GM19324 (cell line): ENCODE data around the gene ANAPC10.
"Not testable (repeated sequence)": the region's sequence is repeated elsewhere in the genome, so short reads cannot be mapped to it uniquely, and the experiment has no call there.

ENCODE experiments used
- ATAC-seq: cut with Tn5 transposase; IDR thresholded peaks from one replicate; pipeline ENCODE4 v1.9.1; 2021; ENCODE audit warnings: mild to moderate bottlenecking, moderate library complexity; ENCODE audit not compliant: unreplicated experiment, low FRiP score

Gene ANAPC10, protein sequence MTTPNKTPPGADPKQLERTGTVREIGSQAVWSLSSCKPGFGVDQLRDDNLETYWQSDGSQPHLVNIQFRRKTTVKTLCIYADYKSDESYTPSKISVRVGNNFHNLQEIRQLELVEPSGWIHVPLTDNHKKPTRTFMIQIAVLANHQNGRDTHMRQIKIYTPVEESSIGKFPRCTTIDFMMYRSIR

DNA sequence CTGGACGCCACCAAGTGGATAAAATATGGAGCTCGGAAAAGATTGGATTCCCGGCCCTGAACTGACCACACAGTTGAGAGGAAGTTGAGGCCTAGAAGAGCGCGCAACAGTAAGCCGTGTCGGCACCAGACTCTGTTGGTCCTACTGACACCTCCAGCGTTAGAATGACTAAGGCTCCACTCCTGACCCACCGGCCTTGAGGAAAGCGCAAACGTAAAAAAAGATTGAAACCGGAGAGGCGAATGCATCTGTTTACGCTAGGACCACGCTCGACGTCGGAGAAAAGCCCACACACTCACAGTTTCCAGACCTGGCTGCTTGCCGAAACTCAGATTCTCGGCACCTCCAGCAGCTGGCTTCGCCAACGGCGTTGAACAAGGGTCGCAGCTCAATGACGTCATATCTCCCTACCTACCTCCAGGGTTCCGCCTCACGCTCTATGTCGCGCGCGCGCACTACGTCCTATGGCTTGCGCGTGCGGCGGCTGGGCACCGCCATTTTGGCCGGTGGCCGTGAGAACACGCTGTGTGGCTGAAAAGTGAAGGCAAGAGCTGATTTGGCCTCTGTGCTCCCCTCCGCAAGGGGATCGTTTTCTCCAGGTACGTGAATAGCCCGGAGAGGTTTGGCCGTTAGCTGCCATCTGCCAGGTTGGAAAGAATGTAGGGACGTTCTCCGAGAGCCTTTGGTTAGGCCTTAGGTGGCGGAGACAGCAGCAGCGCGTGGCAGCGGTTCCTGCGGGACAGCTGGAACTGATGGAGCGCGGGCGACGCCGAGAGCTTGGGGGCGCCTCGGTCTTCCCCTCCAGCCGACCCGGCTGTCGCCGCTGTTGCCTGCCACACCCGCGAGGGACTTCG, at the start of gene ANAPC10, which contains the start of gene ABCE1:
Gene ANAPC10 (minus strand): TSS at position 376 of the 854 bp plus-strand sequence. CDS start 2,097 bp downstream, outside the sequence.
Gene ABCE1 (plus strand): TSS at position 491 of the 854 bp plus-strand sequence. CDS start 6,102 bp downstream, outside the sequence.
- ATAC-seq: peak; percentile 94

DNA sequence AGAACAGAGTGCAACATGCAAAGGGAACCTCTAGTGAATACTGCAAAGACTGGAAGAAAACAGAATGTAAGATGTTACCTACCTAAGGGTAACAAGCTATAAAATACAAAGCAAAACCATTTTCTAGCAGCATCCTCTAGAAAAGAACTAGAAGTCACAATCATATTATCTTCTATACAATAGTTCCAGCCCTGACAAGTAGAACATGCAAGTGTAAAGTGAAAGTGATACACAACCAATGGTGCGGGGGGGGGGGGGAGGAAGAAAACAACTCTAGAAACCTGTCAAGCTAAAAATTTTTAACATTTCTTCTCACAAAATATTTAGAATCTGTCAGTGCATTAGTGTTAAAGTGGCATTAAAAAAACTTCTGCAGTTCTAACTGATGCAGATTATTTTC, 38.2 kb upstream of the ANAPC10 start:
- not testable (repeated sequence) for ATAC-seq

DNA sequence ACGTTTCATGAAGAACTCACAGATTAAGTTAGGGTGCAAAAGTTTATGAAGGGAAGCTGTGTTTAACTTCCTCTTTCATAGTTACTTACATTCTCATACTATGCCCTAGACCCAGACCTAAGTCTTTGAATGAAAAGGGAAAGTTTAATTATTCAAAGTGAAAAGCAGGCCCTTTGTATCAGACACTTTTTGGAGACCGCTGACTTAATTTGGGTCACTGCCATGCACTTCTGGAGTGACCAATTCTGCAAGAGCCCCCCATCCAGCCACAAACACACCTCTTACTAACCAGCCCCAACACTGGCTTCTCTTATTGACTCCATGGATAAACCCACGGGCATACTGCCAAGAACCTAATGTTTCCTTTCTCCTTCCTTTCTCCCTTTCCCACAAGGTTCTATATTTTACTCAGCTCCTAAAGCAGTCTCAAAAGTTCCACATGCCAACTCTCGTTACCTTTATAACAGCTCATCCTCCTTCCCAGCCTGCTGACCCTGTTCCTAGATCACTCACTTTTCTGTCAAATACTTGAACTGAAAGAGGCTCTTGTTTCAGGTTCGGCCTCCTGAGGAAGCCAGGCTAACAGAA, 34.6 kb upstream of the ANAPC10 start:
- ATAC-seq: peak; percentile 66

DNA sequence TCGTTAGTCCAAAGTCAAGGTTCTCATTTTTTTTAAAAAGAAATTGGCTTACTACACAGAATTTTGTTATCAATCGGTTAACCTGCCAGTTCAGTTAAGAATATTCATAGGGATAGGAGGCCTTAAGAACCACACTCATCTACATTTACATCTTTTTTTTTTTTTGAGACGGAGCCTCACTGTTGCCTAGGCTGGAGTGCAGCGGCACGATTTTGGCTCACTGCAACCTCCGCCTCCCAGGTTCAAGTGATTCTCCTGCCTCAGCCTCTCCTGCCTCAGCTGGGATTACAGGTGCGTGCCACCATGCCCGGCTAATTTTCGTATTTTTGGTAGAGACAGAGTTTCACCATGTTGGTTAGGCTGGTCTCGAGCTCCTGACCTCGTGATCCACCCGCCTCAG, 33.9 kb upstream of the ANAPC10 start:
- ATAC-seq: no peak

DNA sequence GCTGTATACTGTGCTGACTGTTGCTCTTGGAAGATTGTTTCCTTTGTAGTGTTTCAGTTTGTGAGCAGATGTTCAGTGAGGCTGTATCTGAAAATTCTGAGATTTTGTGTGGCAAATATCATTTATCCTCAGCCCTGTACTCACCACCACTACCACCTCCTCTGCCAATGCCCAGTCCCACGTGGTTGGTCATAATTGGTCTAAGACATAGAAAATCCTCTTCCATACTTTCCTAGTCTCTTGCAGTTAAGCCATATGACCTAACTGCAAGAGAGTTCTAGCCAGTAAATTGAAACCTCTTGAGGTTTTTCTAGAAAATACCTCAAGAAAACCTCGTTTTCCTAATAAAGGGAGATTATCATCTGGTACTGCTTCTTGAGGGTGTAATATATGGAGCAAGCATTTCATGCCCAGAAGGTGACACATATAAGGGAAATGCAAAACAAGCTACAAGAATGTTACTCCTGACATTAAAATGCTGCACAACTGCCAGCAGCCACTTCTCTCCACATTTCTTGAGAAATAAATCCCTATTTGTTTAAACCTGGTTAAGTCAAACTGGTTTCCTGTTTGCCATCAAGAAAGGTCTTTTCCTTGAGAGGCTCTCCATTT, 32.9 kb upstream of the ANAPC10 start:
- ATAC-seq: no peak

DNA sequence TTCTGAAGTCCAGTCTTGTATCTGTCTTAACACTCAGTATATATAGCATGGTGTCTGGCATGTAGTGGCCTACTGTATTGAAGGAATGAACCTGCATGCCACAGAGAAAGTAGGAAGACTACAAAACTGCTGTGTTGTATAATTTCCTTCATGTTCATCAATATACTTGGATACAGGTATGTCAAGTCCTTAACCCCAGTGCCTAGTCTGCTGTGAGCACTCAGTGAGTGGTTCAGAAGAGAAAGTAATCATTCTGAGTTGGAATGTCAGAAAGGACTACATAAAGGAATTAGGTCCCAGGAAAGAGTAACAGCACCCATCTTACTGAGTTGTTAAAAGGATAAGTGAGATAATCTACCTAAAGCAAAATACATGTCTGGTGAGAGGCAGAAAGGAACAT, 32.1 kb upstream of the ANAPC10 start:
- ATAC-seq: no peak

DNA sequence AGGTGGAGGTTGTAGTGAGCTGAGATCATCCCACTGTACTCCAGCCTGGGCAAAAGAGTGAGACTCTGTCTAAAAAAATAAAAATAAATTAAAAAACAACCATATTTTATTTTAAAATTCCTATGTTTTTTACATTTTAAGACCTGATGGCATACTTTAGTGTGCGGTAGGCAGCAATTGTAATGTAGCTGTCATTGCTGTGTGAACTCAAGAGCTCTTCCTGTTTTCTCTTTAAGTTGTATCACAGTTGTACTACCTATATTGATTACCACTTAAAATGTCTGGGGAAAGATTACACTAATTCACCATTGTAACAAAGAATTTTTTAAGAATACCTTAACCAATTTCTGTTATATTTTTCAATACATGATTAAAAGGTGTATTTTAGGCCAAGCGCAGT, 27.4 kb upstream of the ANAPC10 start:
- no peak for ATAC-seq

DNA sequence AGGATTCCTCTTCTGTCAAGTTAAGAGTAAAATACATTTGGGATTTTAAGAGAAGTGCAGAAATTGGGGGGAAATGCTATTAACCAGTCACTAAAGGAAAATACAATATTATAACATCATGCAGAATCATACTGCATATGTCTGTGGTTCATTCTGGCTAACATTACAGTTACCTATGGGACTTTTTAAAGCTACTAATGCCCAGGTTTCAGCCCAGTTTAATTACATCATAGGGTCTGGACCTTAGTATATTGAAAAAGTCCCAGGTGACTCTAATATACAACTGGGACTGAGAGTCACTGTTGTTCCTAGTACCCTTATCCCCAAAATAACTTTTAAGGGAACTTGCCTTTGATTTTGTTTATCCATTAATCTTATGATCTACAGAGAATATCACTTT, 10.1 kb upstream of the ANAPC10 start:
- ATAC-seq: no peak

DNA sequence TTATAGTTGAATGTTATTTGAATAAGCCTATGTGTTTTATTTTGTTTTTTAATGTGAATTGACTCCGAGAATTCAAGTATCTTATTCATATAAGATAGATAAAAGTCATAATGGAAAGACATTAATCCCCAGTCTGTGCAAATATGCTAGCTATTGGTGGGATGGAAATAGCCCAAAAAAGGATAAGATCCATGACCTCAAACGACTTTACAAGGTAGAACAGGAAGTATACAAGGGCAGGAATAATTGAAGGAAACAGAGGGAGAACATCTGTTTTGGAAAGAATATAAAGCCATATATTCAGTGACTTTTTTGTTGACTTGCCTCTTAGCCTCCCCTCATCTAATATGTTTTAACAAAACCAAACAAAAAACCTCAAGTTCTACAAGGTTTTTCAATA, 9.1 kb upstream of the ANAPC10 start:
- ATAC-seq: no peak

DNA sequence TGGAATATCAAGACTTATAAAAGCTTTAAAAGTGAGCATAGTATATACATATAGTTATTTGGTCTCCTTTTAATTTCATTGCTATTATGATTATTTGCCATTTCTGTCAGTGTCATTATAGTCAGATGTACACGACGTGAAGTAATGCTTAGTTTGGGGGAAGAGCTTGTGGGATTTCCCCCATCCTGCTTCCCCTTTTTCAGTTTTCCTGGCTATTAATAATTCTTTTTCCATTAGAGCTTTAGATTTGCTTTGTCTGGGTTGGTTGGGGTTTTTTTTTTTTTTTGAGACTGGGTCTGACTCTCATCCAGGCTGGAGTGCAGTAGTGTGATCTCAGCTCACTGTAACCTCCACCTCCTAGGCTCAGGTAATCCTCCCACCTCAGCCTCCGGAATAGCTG, 5.5 kb upstream of the ANAPC10 start:
- no peak for ATAC-seq

DNA sequence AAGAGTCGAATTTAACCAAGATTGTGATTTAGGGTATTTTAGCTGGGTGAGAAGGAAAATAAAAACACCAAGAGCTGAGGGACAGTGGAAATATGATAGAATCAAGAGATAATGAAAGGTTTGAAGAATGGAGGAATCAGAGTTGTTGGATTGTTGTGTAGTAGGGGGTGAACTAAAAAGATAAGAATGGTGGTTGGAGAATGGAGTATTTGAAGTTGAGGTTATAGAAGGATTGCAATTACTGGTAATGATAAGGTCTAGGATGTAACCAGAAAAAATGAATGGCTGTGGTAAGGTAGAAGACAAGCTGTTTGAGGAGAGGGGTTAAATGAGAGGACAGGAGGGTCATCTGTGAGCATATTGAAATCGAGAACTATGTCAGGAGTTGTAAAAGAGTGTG, 4.6 kb upstream of the ANAPC10 start:
- no peak for ATAC-seq

DNA sequence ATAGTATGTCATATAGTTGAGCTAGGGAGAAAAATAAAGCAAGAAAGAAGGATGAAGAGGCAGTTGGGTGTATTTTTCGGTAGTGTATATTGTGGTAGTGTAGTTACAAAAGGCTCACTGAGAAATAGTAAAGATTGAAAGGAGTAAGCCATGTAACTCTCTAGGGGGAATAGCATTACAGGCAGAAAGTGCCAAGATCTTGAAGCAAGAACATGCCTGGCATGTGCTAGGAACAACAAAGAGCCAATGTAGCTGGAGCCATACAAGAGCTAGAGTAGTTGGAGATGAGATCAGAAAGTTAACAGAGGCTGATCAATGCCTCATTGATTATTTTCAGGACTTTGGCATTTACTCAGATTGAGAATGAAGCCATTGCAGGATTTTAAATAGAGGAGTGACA, 3.1 kb upstream of the ANAPC10 start:
- no peak for ATAC-seq

DNA sequence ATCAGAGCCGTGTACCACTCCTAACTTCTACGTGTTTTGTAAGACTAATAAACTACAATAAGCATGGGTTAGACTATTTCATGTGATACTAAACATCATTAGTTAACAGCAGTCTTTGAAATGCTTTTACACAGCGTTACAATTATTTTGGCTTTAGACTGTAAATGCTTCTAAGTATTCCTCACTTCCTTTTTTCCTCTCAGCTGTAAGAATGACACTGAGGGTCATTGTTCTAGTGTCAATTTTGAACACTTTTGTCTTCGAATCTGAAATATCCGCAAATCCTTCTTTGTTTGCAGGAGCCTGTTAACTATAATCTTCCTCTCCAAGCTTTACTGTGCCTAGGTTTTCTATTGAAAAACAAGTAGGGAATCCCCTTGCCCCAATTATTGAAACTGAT, 1.7 kb upstream of the ANAPC10 start:
- ATAC-seq: no peak

DNA sequence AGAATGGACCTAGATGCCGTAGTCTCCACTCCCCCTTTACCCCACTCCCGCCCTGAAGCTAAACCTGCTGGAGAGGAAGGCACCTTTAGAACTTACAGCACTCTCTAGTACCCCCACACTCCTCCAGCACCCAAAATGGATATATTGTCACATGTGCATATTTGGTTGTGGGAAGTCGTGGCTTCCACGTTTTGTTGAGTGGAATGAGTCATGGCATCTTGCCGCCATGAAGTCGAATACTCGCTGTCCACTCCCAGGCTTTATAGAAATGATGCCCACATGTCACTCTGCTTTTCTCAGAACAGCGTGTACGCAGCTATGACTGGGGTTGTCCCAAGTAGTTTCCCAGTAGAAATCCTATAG, 660 bp upstream of the ANAPC10 start:
- peak; percentile 5 for ATAC-seq

DNA sequence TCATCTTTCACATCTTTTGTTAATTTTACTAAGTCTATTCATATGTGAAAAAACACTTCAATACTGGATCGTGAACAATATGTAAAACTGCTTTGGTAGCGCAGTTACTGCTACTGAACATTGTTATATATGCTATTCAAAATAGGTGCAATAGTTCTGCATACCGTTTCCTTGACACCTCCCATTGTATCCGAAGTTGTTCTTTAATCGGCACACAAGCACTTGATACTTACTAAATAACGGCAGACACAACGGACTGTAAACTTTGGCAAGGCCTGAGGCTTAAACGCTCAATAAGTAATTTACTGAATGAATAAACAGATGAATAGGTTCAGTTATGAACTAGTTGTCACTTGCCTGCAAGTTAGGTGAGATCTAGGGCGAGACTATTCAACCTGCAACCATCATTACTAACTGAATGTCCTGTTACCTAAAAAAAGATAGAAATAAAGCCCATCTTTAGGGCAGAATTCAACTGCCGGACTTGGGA, 620 bp downstream of the ANAPC10 start:
- no peak for ATAC-seq

DNA sequence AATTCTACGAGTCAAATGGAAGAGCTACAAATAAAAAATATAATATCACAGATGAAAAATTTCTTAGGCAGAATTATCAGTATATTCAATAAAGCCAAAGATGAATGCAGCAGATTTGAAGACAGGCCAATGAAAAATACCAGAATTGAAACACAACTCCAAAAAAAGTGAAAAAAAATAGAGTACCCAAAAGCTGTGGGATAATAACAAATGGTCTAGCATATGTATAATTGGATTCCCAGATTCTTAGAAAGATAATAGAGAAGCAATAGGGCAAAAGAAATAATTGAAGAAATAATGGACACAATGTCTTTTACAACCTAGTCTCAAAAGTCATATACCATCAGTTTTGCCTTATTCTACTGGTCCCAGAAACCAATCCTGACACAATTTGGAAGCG, 4.4 kb downstream of the ANAPC10 start:
- ATAC-seq: no peak

DNA sequence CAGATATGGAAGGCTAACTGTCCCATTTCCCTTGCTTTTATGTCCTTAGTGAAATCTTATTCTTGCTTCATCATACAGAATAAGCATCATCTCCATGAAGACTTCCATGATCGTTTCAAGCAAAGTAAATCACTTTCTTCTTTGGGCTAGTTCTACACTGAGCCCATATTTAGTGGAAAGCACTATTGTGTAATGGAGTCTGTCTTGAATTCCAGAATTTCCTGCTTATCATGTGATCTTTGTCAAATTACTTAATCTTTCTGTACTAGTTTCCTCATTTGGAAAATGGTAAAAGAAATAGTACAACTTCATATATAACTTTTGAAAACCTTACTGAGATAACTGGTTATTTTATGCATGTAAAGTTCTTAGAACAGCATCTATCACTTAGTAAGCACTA, 7.6 kb downstream of the ANAPC10 start:
- no peak for ATAC-seq

DNA sequence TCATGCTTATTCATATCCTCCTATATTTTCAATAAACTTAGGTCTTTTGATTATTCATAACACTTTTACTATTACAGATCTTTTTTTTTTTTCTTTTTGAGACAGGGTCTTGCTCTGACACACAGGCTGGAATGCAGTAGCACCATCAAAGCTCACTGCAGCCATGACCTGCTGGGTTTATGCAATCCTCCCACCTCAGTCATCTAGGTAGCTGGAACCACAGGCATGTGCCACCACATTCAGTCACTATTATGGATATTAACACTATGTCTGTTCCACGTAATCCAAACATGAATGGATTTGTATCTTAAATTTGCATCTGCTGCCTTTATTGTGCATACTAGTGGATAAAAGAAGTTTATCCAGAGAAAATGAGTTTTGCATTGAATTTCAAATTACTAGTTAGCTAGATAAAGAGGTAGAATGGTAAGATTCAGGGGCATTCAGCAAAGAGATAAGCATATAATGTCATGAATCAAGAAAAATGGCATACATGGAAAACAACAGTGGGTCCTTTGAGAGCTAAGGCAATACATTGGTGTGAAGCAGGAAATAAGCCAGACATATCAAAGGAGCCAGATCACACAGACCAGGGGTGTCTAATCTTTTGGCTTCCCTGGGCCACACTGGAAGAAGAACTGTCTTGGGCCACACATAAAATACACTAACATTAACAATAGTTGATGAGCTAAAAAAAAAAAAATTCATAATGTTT, 13.9 kb downstream of the ANAPC10 start:
- no peak for ATAC-seq

DNA sequence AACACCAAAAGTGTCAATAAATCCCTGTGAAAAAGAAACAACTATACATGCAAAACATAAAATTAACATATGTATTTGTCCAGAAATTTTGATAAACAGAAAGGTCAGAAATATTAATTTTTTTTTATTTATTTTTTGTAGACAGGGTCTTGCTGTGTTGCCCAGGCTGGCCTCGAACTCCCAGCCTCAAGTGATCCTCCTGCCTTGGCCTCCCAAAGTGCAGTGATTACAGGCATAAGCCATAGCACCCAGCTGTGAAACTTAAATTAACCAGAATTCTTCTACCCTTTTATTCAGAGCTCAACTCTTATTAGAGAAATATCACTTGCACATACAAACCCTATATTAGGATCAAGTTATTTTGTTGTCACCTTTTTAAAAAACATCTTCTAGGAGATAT, 16.2 kb downstream of the ANAPC10 start:
- no peak for ATAC-seq

DNA sequence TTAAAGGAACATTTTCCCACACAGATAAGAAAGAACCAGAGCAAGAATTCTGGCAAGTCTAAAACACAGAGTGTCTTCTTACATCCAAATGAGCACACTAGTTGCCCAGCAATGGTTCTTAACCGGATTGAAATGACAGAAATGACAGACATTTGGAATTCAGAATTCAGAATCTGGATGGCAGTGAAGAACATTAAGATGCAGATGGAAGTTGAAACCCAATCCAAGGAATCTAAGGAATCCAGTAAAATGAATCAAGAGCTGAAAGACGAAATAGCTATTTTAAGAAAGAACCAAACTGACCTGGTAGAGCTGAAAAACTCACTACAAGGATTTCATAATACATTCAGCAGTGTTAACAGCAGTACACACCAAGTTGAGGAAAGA, 21.5 kb downstream of the ANAPC10 start:
- no peak for ATAC-seq
